DMS114 treated with DMSO at 0.1 percent for 48 hours (cell line): ENCODE data around the gene TMEM69.
"Not testable (repeated sequence)": the region's sequence is repeated elsewhere in the genome, so short reads cannot be mapped to it uniquely, and the experiment has no call there.

Source experiments
- DNase-seq: peaks from one replicate; lab custom pipeline; 2025; ENCODE audit not compliant: unreplicated experiment; lab: John Stamatoyannopoulos, UW

The TMEM69 gene

GRCh38 chr1:45687754-45688740, at the start of gene TMEM69:
Gene TMEM69 (plus strand): TSS chr1:45688181. CDS start chr1:45691069, 2,888 bp downstream.
- DNase-seq, result peak; percentile 91

DNA sequence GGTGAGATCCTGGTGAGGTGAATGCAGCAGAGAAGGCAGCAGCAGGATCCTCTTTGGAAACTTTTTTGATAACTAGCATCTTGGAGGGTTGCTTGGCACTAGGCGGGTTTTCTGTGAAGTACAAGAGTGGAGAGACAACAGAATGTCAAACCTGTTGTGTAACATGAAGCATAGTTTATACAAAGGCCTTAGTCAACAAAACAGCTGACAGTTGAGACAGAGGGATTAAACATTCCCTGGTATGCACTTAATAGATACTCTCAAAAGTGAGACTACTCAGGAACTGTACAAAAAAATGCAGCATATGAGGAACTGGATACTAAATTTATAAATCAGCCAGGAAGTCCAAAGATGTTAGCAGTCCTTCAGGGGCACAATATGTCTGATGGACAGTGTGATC, 47.7 kb upstream of the TMEM69 start:
- DNase-seq, result no peak

GRCh38 chr1:45643321-45643720, 44.7 kb upstream of the TMEM69 start:
- DNase-seq, result no peak

DNA sequence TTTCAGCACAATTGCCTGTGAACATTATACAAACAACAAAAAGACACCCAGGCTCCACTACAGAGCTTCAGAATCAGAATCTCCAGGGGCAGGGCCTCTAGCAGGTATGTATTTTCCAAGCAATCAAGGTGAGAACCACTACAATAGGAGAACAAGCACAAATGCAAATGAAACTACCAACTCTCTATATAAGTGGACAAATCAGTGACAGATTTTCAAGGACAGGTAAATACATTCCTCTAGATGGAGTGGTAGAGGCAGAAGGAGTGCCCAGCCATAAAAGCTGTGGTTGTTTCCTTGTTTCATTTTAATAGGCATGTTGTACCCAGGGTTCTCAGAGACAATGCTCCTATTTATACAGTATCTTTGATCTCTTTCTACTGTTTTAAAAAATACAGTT, 44.0 kb upstream of the TMEM69 start:
- no peak for DNase-seq

DNA sequence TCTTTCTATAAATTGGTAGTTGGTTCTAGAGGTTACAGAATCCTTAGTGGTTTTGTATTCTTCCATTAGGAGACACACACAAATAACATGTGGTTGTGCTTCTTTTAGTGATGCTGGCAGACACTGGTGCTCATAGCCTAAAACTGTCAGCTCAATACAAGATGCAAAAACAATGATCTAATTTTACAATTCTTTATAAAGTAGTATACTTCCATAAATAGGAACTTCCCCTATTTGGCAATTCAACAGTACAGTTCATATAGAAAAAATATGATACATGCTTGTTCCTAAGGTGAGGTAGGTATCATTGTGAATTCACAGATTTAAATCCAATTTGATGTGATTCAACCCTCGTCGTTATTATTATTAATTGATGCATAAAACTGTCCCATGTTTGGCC, 43.3 kb upstream of the TMEM69 start:
- no peak for DNase-seq

DNA sequence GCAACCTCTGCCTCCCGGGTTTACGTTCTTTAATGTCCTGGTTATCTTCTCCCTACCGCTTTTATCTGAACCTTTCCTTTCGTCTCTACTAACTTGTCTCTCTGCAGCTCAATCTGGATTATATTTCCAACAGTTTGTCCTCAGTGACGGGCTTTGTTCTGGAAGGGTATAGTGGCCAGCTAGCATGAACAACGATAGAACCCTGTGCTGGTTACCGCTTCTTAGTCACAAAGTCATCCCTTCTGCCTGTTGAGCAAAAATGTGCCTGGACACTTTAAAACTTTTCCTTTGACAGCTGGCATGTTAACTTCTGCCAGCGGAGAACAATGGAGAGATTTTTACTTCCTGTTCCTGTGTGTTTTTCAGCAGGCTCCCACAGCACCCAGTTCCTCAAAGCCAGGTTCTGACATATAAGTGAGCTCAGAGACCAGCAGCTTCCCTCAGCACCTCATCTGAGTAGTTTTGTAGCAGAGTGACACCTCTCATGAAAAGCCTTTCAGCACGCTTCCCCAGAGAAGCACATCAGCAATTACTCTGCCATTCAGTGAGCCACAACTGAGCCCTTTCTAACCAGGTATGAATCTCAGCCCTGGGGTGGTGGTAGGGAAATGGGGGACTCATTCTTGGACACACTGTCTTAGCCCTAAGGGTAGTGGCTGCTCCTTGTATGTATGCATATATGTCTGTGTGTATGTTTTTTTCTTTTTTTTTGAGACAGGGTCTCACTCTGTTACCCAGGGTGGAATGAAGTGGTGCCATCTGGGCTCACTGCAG, 40.5 kb upstream of the TMEM69 start:
- DNase-seq, result no peak

- no peak for DNase-seq
Observed at GRCh38 chr1:45654540-45655280, 33.3 kb upstream of the TMEM69 start.

- DNase-seq, result no peak
Observed at GRCh38 chr1:45656573-45657226, 31.3 kb upstream of the TMEM69 start.

- DNase-seq, result no peak
Observed at GRCh38 chr1:45658171-45658570, 29.8 kb upstream of the TMEM69 start.

DNA sequence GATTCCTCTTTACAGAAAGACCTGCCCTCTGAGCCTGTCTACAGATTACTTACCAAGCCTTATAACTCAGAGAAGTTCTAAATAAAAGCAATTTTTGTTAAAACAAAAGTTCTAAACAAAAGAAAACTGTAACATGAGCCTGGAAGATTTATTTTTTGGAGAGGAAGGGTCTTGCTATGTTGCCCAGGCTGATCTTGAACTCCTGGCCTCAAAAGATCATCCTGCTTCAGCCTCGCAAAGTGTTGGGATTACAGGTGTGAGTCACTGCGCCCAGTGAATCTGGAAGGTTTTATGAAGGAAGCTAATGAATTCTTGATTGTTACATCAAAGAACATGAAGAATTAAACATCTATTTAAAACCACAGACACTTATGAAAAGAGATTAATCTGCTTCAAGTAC, 28.8 kb upstream of the TMEM69 start:
- DNase-seq, result no peak

DNA sequence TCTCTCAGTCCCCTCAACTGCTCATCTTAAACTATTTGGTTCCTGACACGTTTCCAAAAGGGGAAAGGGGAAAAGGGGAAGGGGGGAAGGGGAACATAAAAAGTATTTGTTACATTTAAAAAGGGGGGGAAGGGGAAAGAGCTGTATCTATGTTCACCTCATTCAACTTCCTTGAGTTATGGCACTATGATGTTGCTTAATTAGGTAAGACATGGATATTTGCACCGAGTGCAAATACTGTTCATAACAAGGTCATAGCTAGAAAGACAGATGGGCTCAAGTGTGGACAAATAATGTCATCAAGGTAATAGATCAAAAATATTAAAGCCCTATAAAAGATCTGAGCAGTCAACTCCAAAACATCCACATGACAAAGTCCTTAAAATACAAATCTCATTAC, 27.6 kb upstream of the TMEM69 start:
- DNase-seq, result no peak

GRCh38 chr1:45666836-45667235, 21.1 kb upstream of the TMEM69 start:
- DNase-seq, result no peak

GRCh38 chr1:45667321-45668111, 20.5 kb upstream of the TMEM69 start:
- DNase-seq, result no peak

GRCh38 chr1:45668526-45668925, 19.5 kb upstream of the TMEM69 start:
- no peak for DNase-seq

- no peak for DNase-seq
Observed at GRCh38 chr1:45669379-45669778, 18.6 kb upstream of the TMEM69 start.

DNA sequence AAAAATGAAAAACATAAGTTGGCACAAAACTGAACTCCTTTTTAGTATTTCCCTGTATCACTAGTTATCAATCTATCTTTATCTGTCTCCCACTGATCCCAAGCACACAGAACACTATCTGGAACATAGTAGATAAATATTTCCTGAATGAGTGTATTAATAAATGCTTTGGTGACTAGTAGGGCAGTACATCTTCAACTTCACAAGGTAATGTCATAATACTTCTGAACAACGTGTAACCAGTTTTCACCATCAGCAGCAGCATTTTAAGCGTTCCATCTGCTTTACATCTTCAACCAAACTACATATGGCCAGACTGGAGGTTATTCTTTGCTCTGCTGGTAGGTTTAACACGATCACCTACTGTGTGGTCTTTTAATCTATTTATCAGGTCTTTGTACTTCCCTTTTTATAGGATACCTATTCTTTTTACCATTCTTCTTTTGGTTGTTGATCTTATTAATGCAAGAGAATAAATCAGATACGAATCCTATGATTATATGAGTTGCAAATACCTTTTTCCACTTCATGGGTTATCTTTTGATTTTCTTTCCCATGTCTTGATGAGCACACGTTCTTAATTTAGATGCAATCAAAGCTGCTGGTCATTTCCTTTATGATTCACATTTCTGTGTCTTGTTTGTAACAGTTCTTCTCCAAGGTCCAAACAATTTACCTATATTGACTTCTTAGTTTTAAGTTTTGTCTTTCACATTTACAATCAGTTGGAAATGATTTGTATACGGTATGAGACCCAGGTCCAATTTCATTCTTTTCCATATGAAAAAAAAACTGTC, 17.9 kb upstream of the TMEM69 start:
- no peak for DNase-seq

DNA sequence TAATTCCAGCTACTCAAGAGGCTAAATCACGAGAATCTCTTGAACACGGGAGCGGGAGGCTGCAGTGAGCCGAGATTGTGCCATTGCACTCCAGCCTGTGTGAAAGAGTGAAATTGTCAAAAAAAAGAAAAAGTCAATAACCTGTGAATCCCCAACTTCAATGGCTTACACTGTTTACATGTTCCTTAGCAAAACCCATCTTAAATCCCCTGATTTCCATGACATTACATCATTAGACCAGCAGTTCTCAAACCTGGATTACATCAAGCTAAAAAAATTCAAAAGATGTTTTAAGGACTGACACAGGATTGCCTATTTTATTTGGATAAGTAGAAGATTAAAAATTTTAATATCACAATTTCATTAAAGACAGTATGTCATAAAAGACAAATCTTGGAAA, 14.0 kb upstream of the TMEM69 start:
- no peak for DNase-seq

DNA sequence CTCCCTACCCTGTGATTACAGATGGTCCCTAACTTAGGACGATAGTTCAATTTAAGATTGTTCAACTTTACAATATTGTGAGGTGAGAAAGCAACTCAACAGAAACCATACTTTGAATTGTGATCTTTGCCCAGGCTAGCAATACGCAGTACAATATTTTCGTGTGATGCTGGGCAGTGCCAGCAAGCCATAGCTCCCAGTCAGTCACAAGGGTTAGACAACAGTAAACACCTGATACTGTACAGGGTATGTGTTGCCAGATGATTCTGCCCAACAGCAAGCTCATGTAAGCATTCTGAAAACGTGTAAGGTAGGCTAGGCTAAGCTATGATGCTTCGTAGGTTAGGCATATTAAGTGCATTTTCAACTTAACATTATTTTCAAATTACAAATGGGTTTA, 13.5 kb upstream of the TMEM69 start:
- no peak for DNase-seq

DNA sequence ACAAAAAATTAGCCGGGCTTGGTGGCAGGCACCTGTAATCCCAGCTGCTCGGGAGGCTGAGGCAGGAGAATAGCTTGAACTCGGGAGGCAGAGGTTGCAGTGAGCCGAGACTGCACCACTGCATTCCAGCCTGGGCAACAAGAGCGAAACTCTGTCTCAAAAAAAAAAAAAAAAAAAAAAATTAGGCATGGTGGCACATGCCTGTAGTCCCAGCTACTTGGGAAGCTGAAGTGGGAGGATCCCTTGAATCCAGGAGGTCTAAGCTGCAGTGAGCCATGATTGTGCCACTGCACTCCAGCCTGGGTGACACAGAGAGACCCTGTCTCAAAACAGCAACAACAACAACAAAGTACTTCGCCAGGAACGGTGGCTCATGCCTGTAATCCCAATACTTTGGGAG, 11.4 kb upstream of the TMEM69 start:
- DNase-seq, result not testable (repeated sequence)
